ENCODE measurements around the gene CLDN4. TPM values are rescaled to one million over a fixed set of nuclear protein-coding genes. Genes with fewer than 3 reads are reported as not detected.

Gene CLDN4
- total RNA-seq, 1 donor from 2014 or later, result 55.5 TPM

- FAIRE-seq (no peak), DNase-seq (ENCODE audit: low read depth) (no peak)
- Histone ChIP-seq H3K36me3 (ENCODE audit: control insufficient read depth, insufficient read depth, low read length) (no peaks in the 10 kb centered on the region), H3K4me3 (ENCODE audit: low read depth, low read length) (no peak overlapping the region), H3K27me3 (ENCODE audit: control insufficient read depth, insufficient read depth, low read length) (no peaks in the 10 kb centered on the region)
- no peak for TF ChIP-seq CTCF (IDR thresholded peaks at IDR 0.05; ENCODE audit: insufficient read depth, low read length, severe bottlenecking)
Measured at GRCh38 chr7:73839290-73839689, 8.5 kb downstream of the CLDN4 start.

GRCh38 chr7:73839743-73840714 is 9.2 kb downstream of the CLDN4 start:
- no peaks in the 10 kb centered on the region for H3K36me3 ChIP-seq (ENCODE audit: control insufficient read depth, insufficient read depth, low read length)
- peak; percentile 3 for TF ChIP-seq CTCF (IDR thresholded peaks at IDR 0.05; ENCODE audit: insufficient read depth, low read length, severe bottlenecking)
- FAIRE-seq (no peak), DNase-seq (ENCODE audit: low read depth) (no peak)
- H3K4me3 ChIP-seq (ENCODE audit: low read depth, low read length), result no peak overlapping the region
- H3K27me3 ChIP-seq (ENCODE audit: control insufficient read depth, insufficient read depth, low read length), result no peaks in the 10 kb centered on the region

DNA sequence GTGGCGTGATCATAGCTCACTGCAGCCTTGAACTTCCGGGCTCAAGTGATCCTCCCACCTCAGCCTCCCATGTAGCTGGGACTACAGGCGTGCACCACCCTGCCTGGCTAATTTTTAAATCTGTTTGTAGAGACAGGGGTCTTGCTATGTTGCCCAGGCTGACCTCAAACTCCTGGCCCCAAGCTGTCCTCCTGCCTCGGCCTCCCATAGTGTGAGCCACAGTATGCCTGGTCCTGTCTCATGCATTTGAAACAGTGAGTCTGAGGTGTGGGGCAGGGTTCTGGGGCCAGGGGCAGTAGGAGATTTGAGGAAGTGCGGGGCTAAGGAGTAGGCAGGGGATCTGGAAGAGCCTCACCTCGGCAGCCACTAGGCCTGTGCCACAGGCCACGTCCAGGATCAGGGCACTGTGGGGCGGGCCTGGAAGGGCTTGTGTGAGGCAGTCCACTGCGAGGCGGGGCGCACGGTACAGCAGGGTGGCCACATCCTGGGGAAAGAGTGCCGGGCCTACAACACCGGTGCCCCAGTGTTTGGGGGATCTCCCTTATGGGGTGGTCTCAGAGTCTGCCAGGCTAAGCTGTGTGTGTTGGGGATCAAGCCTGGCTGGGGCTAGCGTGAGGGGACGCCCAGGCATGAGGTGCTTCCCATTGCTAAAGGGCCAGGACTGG is 10.1 kb downstream of the CLDN4 start:
- DNase-seq (ENCODE audit: low read depth), result no peak
- H3K36me3 ChIP-seq (ENCODE audit: control insufficient read depth, insufficient read depth, low read length), result no peaks in the 10 kb centered on the region
- no peaks in the 10 kb centered on the region for H3K27me3 ChIP-seq (ENCODE audit: control insufficient read depth, insufficient read depth, low read length)
- H3K4me3 ChIP-seq (ENCODE audit: low read depth, low read length), result no peak overlapping the region
- no peak for FAIRE-seq
- no peak for TF ChIP-seq CTCF (IDR thresholded peaks at IDR 0.05; ENCODE audit: insufficient read depth, low read length, severe bottlenecking)

GRCh38 chr7:73841689-73842066 is 10.9 kb downstream of the CLDN4 start:
- TF ChIP-seq CTCF (IDR thresholded peaks at IDR 0.05; ENCODE audit: insufficient read depth, low read length, severe bottlenecking), result no peak
- FAIRE-seq, result no peak
- no peaks in the 10 kb centered on the region for H3K36me3 ChIP-seq (ENCODE audit: control insufficient read depth, insufficient read depth, low read length)
- peak overlapping the region; percentile 58 for H3K4me3 ChIP-seq (ENCODE audit: low read depth, low read length)
- no peaks in the 10 kb centered on the region for H3K27me3 ChIP-seq (ENCODE audit: control insufficient read depth, insufficient read depth, low read length)
- no peak for DNase-seq (ENCODE audit: low read depth)

DNA sequence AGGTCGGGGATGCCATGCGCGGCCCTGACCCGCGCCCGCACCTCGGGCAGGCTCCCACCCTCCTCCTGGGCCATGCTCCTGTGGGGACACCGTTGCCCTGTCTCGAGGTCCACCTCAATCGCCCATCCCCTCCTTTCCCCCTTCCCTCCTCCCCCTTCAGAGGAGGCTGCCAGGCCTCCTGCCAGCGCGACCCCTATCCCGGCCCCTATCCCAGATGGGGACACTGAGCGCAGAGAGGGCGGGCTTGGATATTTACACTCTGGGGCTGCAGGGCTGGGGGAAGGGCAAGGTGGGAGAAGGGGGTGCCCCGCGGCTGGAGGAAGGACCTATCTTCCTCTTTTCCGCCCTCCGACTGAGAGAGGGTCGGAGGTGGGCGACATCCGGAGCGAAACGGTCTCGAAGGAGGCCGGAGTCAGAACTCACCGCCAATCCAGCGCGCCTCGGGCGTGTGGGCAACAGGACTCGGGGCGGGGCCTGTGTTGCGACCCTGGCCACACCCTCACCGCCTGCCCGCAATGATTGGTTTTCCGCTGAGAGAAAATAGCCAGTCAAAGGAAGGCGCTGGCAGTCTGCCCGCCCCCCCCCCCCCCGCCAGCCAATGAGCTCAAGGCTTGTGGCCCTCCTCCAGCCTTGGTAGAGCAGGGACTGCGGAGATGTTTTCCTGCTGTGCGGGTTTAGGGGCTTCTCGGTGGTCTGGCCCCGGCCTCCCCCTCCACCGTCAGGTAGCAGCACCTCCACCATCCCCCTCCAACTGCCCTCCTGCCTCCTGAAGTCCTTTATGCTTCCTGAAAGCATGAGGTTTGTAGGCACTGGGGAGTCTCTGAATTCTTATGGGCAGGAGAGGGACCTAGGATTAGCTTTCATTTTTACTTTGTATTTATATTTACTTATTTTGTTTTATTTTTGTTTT is 11.5 kb downstream of the CLDN4 start, which contains the start of gene METTL27:
Gene METTL27 (minus strand): TSS at position 450 of the 910 bp plus-strand sequence. CDS start 376 bp downstream, at position 74.
- DNase-seq (ENCODE audit: low read depth) (peak; percentile 79), FAIRE-seq (no peak)
- no peak for TF ChIP-seq CTCF (IDR thresholded peaks at IDR 0.05; ENCODE audit: insufficient read depth, low read length, severe bottlenecking)
- peak within 1 kb of the TSS; percentile 58 for H3K4me3 ChIP-seq (ENCODE audit: low read depth, low read length)
- H3K36me3 ChIP-seq (ENCODE audit: control insufficient read depth, insufficient read depth, low read length), result no peaks in the 10 kb centered on the region
- H3K27me3 ChIP-seq (ENCODE audit: control insufficient read depth, insufficient read depth, low read length), result no peaks in the 10 kb centered on the region

Measured in bronchial epithelial cell (primary cell).